ENCODE data around the gene BEX4.
"Not testable (repeated sequence)": the region's sequence is repeated elsewhere in the genome, so short reads cannot be mapped to it uniquely, and the experiment has no call there.

Gene BEX4

GRCh38 chrX:103212749-103213457 lies 2.0 kb upstream of the BEX4 start:
- Mint-ChIP-seq H3K27ac (no peak overlapping the region), H3K36me3 (peaks cover 4% of the 10 kb centered on the region), H3K4me1 (peaks cover 6% of the 10 kb centered on the region), H3K27me3 (no peaks in the 10 kb centered on the region), H3K9me3 (no peaks in the 10 kb centered on the region), H3K4me3 (no peak overlapping the region)
- no peak for ATAC-seq (ENCODE audit: low read depth)
- no peak for DNase-seq (ENCODE audit: low spot score in 2 of 2)

- H3K27me3 Mint-ChIP-seq: peaks cover 2% of the 10 kb centered on the region
- ATAC-seq (ENCODE audit: low read depth) (peak; percentile 26), DNase-seq (ENCODE audit: low spot score in 2 of 2) (no peak)
- peak overlapping the region; percentile 92 for H3K27ac Mint-ChIP-seq
- peaks cover 4% of the 10 kb centered on the region for H3K36me3 Mint-ChIP-seq
- peak overlapping the region; percentile 93 for H3K4me3 Mint-ChIP-seq
- peaks cover 6% of the 10 kb centered on the region for H3K4me1 Mint-ChIP-seq
- no peaks in the 10 kb centered on the region for H3K9me3 Mint-ChIP-seq
These were observed 600 bp downstream of the BEX4 start for GRCh38 chrX:103215425-103215991.

GRCh38 chrX:103220511-103221323 lies 5.8 kb downstream of the BEX4 start:
- DNase-seq (ENCODE audit: low spot score in 2 of 2) (no peak), ATAC-seq (ENCODE audit: low read depth) (no peak)
- no peak overlapping the region for H3K4me3 Mint-ChIP-seq
- peaks cover 2% of the 10 kb centered on the region for H3K9me3 Mint-ChIP-seq
- peaks cover 3% of the 10 kb centered on the region for H3K27me3 Mint-ChIP-seq
- peaks cover 4% of the 10 kb centered on the region for H3K36me3 Mint-ChIP-seq
- peaks cover 3% of the 10 kb centered on the region for H3K4me1 Mint-ChIP-seq
- H3K27ac Mint-ChIP-seq: no peak overlapping the region

- not testable (repeated sequence) for H3K9me3 Mint-ChIP-seq; H3K36me3 Mint-ChIP-seq; H3K27ac Mint-ChIP-seq; ATAC-seq (ENCODE audit: low read depth); H3K4me1 Mint-ChIP-seq; H3K4me3 Mint-ChIP-seq; DNase-seq (ENCODE audit: low spot score in 2 of 2); H3K27me3 Mint-ChIP-seq
These were observed 11.0 kb downstream of the BEX4 start for GRCh38 chrX:103225918-103226317.

GRCh38 chrX:103233263-103233662 lies 18.4 kb downstream of the BEX4 start:
- H3K27ac Mint-ChIP-seq: no peak overlapping the region
- peaks cover 2% of the 10 kb centered on the region for H3K27me3 Mint-ChIP-seq
- ATAC-seq (ENCODE audit: low read depth): no peak

GRCh38 chrX:103234869-103235268 lies 20.0 kb downstream of the BEX4 start:
- ATAC-seq (ENCODE audit: low read depth): no peak
- H3K9me3 Mint-ChIP-seq: no peaks in the 10 kb centered on the region

More at GRCh38 chrX:103233263-103233662, 18.4 kb downstream of the BEX4 start:
- Mint-ChIP-seq H3K9me3 (no peaks in the 10 kb centered on the region), H3K4me3 (no peak overlapping the region), H3K4me1 (no peaks in the 10 kb centered on the region), H3K36me3 (no peaks in the 10 kb centered on the region)
- no peak for DNase-seq (ENCODE audit: low spot score in 2 of 2)

GRCh38 chrX:103235608-103236007 lies 20.7 kb downstream of the BEX4 start:
- not testable (repeated sequence) for H3K27me3 Mint-ChIP-seq; H3K9me3 Mint-ChIP-seq; ATAC-seq (ENCODE audit: low read depth); H3K27ac Mint-ChIP-seq; H3K36me3 Mint-ChIP-seq; H3K4me1 Mint-ChIP-seq; H3K4me3 Mint-ChIP-seq; DNase-seq (ENCODE audit: low spot score in 2 of 2)

More at GRCh38 chrX:103234869-103235268, 20.0 kb downstream of the BEX4 start:
- DNase-seq (ENCODE audit: low spot score in 2 of 2): no peak
- peaks cover 2% of the 10 kb centered on the region for H3K27me3 Mint-ChIP-seq
- no peaks in the 10 kb centered on the region for H3K4me1 Mint-ChIP-seq
- H3K4me3 Mint-ChIP-seq: no peak overlapping the region
- H3K36me3 Mint-ChIP-seq: no peaks in the 10 kb centered on the region
- no peak overlapping the region for H3K27ac Mint-ChIP-seq

- H3K9me3 Mint-ChIP-seq: no peaks in the 10 kb centered on the region
- no peak overlapping the region for H3K4me3 Mint-ChIP-seq
- H3K4me1 Mint-ChIP-seq: no peaks in the 10 kb centered on the region
- no peak for ATAC-seq (ENCODE audit: low read depth)
- H3K36me3 Mint-ChIP-seq: no peaks in the 10 kb centered on the region
- H3K27ac Mint-ChIP-seq: no peak overlapping the region
- DNase-seq (ENCODE audit: low spot score in 2 of 2): no peak
- H3K27me3 Mint-ChIP-seq: peaks cover 2% of the 10 kb centered on the region
These were observed 21.4 kb downstream of the BEX4 start for GRCh38 chrX:103236296-103236695.

- Mint-ChIP-seq H3K4me1 (peaks cover 2% of the 10 kb centered on the region), H3K36me3 (no peaks in the 10 kb centered on the region), H3K9me3 (no peaks in the 10 kb centered on the region), H3K4me3 (no peak overlapping the region), H3K27ac (no peak overlapping the region), H3K27me3 (peaks cover 4% of the 10 kb centered on the region)
- no peak for ATAC-seq (ENCODE audit: low read depth)
- no peak for DNase-seq (ENCODE audit: low spot score in 2 of 2)
These were observed 25.2 kb downstream of the BEX4 start for GRCh38 chrX:103240155-103240554.

- no peak for DNase-seq (ENCODE audit: low spot score in 2 of 2)
- Mint-ChIP-seq H3K27ac (no peak overlapping the region), H3K4me1 (no peaks in the 10 kb centered on the region), H3K36me3 (no peaks in the 10 kb centered on the region), H3K27me3 (peaks cover 2% of the 10 kb centered on the region), H3K4me3 (no peak overlapping the region), H3K9me3 (no peaks in the 10 kb centered on the region)
- no peak for ATAC-seq (ENCODE audit: low read depth)
These were observed 33.6 kb downstream of the BEX4 start for GRCh38 chrX:103248553-103248952.

- H3K4me1 Mint-ChIP-seq: peaks cover 4% of the 10 kb centered on the region
- H3K9me3 Mint-ChIP-seq: no peaks in the 10 kb centered on the region
- H3K27ac Mint-ChIP-seq: no peak overlapping the region
- no peaks in the 10 kb centered on the region for H3K36me3 Mint-ChIP-seq
- no peak for ATAC-seq (ENCODE audit: low read depth)
- no peak overlapping the region for H3K4me3 Mint-ChIP-seq
- peaks cover 2% of the 10 kb centered on the region for H3K27me3 Mint-ChIP-seq
- no peak for DNase-seq (ENCODE audit: low spot score in 2 of 2)
These were observed 34.9 kb downstream of the BEX4 start for GRCh38 chrX:103249805-103250204.

- ATAC-seq (ENCODE audit: low read depth): no peak
- Mint-ChIP-seq H3K4me3 (no peak overlapping the region), H3K27ac (no peak overlapping the region), H3K36me3 (no peaks in the 10 kb centered on the region), H3K4me1 (peaks cover 9% of the 10 kb centered on the region), H3K9me3 (no peaks in the 10 kb centered on the region), H3K27me3 (peaks cover 2% of the 10 kb centered on the region)
- DNase-seq (ENCODE audit: low spot score in 2 of 2): no peak
These were observed 36.1 kb downstream of the BEX4 start for GRCh38 chrX:103250977-103251376.

GRCh38 chrX:103253608-103254007 lies 38.7 kb downstream of the BEX4 start:
- peaks cover 9% of the 10 kb centered on the region for H3K4me1 Mint-ChIP-seq
- no peaks in the 10 kb centered on the region for H3K27me3 Mint-ChIP-seq
- H3K4me3 Mint-ChIP-seq: peak overlapping the region; percentile 17
- H3K36me3 Mint-ChIP-seq: no peaks in the 10 kb centered on the region
- H3K9me3 Mint-ChIP-seq: no peaks in the 10 kb centered on the region
- H3K27ac Mint-ChIP-seq: peak overlapping the region; percentile 97
- ATAC-seq (ENCODE audit: low read depth) (no peak), DNase-seq (ENCODE audit: low spot score in 2 of 2) (no peak)

GRCh38 chrX:103254171-103254824 lies 39.4 kb downstream of the BEX4 start:
- ATAC-seq (ENCODE audit: low read depth) (peak; percentile 30), DNase-seq (ENCODE audit: low spot score in 2 of 2) (no peak)
- Mint-ChIP-seq H3K9me3 (no peaks in the 10 kb centered on the region), H3K27ac (peak overlapping the region; percentile 97), H3K27me3 (no peaks in the 10 kb centered on the region), H3K4me1 (peaks cover 9% of the 10 kb centered on the region), H3K36me3 (no peaks in the 10 kb centered on the region), H3K4me3 (peak overlapping the region; percentile 93)
